Measurements from ENCODE around the gene IVNS1ABP. TPM values are rescaled to one million over a fixed set of nuclear protein-coding genes. Genes with fewer than 3 reads are reported as not detected.

The IVNS1ABP gene
- total RNA-seq, 2 donors from 2014 or later: 44.4 to 58.8 TPM

DNA sequence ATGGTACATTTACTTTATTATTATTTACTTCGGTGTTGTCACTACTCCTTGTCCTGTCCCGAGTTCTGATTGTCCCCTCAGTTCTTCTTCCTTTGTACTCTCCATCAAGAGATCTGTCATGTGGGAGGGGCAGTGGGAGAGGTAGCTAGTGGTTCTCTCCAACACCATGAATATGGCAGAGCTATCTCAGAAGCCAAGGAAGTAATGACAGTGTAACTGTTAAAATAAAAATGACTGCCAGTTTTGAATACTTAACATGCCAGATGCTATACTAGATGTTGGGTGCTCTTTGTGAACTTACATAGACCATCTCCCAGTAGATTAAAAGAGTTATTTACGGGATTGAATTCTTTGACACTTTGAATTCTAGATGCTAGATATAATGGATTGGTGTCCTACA lies 28.6 kb downstream of the IVNS1ABP start:
- DNase-seq (ENCODE audit: low spot score): no peak
- intact Hi-C loops (cut with DNase I): no loop called here
- Histone ChIP-seq H3K4me1 (replicated peaks) (no peaks in the 10 kb centered on the region), H3K36me3 (no peaks in the 10 kb centered on the region), H3K27ac (no peak overlapping the region), H3K9me3 (no peaks in the 10 kb centered on the region), H3K4me3 (no peak overlapping the region), H3K27me3 (replicated peaks; ENCODE audit: insufficient read depth) (no peaks in the 10 kb centered on the region)
- WGBS: 90% methylated on average over 3 of the region's 3 CpGs
- TF ChIP-seq POLR2AphosphoS5 (IDR thresholded peaks at IDR 0.05) (no peak), POLR2A (IDR thresholded peaks at IDR 0.05) (no peak)
- TF ChIP-seq, protein P1, sequence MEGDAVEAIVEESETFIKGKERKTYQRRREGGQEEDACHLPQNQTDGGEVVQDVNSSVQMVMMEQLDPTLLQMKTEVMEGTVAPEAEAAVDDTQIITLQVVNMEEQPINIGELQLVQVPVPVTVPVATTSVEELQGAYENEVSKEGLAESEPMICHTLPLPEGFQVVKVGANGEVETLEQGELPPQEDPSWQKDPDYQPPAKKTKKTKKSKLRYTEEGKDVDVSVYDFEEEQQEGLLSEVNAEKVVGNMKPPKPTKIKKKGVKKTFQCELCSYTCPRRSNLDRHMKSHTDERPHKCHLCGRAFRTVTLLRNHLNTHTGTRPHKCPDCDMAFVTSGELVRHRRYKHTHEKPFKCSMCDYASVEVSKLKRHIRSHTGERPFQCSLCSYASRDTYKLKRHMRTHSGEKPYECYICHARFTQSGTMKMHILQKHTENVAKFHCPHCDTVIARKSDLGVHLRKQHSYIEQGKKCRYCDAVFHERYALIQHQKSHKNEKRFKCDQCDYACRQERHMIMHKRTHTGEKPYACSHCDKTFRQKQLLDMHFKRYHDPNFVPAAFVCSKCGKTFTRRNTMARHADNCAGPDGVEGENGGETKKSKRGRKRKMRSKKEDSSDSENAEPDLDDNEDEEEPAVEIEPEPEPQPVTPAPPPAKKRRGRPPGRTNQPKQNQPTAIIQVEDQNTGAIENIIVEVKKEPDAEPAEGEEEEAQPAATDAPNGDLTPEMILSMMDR (IDR thresholded peaks at IDR 0.05): no peak

DNA sequence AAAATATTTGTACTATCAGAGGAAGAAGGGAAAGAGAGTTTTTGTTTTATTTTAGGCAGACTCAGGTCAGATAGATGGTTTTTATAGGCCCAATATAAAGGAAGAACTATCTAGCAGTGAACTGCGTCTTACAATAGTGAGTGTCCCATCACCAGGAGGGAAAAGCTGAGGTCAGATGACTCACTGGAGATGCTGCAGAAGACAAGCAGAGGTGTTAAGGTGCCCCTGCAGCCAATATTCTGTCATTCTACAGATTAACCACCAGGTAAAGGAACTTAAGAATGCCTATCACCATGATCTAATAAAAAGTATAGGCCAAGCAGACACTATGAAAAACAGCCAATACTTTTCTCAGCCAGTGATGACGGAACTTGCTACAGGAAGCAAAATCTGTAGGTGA lies 29.6 kb downstream of the IVNS1ABP start:
- H3K27me3 ChIP-seq (replicated peaks; ENCODE audit: insufficient read depth): no peaks in the 10 kb centered on the region
- no peaks in the 10 kb centered on the region for H3K4me1 ChIP-seq (replicated peaks)
- no peak overlapping the region for H3K4me3 ChIP-seq
- TF ChIP-seq POLR2A (IDR thresholded peaks at IDR 0.05): no peak
- TF ChIP-seq, protein P1 (IDR thresholded peaks at IDR 0.05): no peak
- no peak for TF ChIP-seq POLR2AphosphoS5 (IDR thresholded peaks at IDR 0.05)
- 86% methylated on average over 2 of the region's 2 CpGs for whole genome bisulfite sequencing
- no peaks in the 10 kb centered on the region for H3K36me3 ChIP-seq
- H3K9me3 ChIP-seq: no peaks in the 10 kb centered on the region
- H3K27ac ChIP-seq: no peak overlapping the region
- no peak for DNase-seq (ENCODE audit: low spot score)
- intact Hi-C loops (cut with DNase I): no loop called here

DNA sequence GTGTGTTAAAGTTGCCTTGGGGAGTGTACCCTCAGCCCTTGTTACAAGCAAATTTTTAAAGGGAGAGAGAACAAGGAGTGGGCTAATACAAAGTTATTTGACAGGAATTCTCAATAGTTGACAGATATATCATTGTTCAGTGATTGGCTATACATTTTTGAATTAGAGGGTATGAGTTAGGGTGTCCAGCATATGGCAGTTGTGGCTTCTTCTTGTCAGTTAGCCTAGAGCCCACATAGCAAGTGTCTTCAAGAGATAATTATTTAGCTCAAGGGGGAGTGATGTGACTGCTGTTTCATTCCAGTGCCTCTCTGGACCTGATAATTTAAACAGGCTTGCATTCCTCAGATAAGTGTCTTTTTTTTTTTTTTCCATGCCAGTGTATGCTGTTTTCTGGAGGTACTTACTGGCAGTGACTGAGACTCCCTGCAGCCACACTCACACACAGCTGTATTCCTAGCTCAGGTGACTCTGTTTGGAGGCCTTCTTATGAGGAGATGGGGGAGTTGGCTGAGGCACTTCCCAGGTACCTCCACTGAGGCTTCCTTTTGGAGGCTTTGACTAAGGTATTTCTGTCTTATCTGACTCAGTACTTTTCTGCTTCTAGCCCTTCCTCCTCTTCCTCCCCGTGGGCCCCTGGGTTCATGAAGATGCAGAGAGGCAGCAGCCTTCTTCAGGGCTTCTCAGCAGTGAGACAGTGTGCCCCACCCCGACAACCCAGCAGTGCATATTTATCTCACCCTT lies 32.3 kb downstream of the IVNS1ABP start:
- H3K4me3 ChIP-seq: no peak overlapping the region
- no peak overlapping the region for H3K27ac ChIP-seq
- WGBS: 67% methylated on average over 2 of the region's 2 CpGs
- no peak for DNase-seq (ENCODE audit: low spot score)
- intact Hi-C loops (cut with DNase I): no loop called here
- TF ChIP-seq, protein P1 (IDR thresholded peaks at IDR 0.05): no peak
- no peak for TF ChIP-seq POLR2AphosphoS5 (IDR thresholded peaks at IDR 0.05)
- no peak for TF ChIP-seq POLR2A (IDR thresholded peaks at IDR 0.05)
- H3K4me1 ChIP-seq (replicated peaks): no peaks in the 10 kb centered on the region
- H3K27me3 ChIP-seq (replicated peaks; ENCODE audit: insufficient read depth): no peaks in the 10 kb centered on the region
- H3K36me3 ChIP-seq: no peaks in the 10 kb centered on the region
- no peaks in the 10 kb centered on the region for H3K9me3 ChIP-seq

- Histone ChIP-seq H3K27ac (no peak overlapping the region), H3K4me1 (replicated peaks) (no peaks in the 10 kb centered on the region), H3K9me3 (no peaks in the 10 kb centered on the region), H3K4me3 (no peak overlapping the region), H3K36me3 (no peaks in the 10 kb centered on the region), H3K27me3 (replicated peaks; ENCODE audit: insufficient read depth) (no peaks in the 10 kb centered on the region)
- 67% methylated on average over 2 of the region's 2 CpGs for WGBS
- no peak for DNase-seq (ENCODE audit: low spot score)
- intact Hi-C loops (cut with DNase I): no loop called here
- TF ChIP-seq POLR2A (IDR thresholded peaks at IDR 0.05): no peak
- TF ChIP-seq POLR2AphosphoS5 (IDR thresholded peaks at IDR 0.05): no peak
- TF ChIP-seq, protein P1 (IDR thresholded peaks at IDR 0.05): no peak
Measured at GRCh38 chr1:185284116-185284515, 32.9 kb downstream of the IVNS1ABP start.

- no peaks in the 10 kb centered on the region for H3K27me3 ChIP-seq (replicated peaks; ENCODE audit: insufficient read depth)
- no peaks in the 10 kb centered on the region for H3K9me3 ChIP-seq
- no peaks in the 10 kb centered on the region for H3K4me1 ChIP-seq (replicated peaks)
- H3K36me3 ChIP-seq: no peaks in the 10 kb centered on the region
- 64% methylated on average over 3 of the region's 3 CpGs for WGBS
- no peak overlapping the region for H3K27ac ChIP-seq
- intact Hi-C loops (cut with DNase I): no loop called here
- TF ChIP-seq, protein P1 (IDR thresholded peaks at IDR 0.05): no peak
- no peak for TF ChIP-seq POLR2A (IDR thresholded peaks at IDR 0.05)
- TF ChIP-seq POLR2AphosphoS5 (IDR thresholded peaks at IDR 0.05): no peak
- H3K4me3 ChIP-seq: no peak overlapping the region
- DNase-seq (ENCODE audit: low spot score): no peak
Measured at GRCh38 chr1:185281245-185281644, 35.8 kb downstream of the IVNS1ABP start.

Measured in prostate gland (tissue), 2 donors.